GM12878 (cell line): Measurements from ENCODE around the gene SLC24A4. TPM values are rescaled to one million over a fixed set of nuclear protein-coding genes. Genes with fewer than 3 reads are reported as not detected.

Source experiments
- ATAC-seq: fragments of 200-7000 bp; cut with Tn5 transposase; 3 replicates; pipeline ENCODE4 v1.9.1; 2020; ENCODE audit warnings: mild to moderate bottlenecking, moderate library complexity
- BruUV-seq: library from RNA; stranded (reverse); fragments of 400-500 nt; replicated peaks from 2 replicates; lab custom pipeline; 2021; lab: Mats Ljungman, UMichigan
- CTCF ChIA-PET: fragments of 300-600 bp; sonication (Branson Sonifier 250); formaldehyde crosslinking; extraction: SDS; loops from one replicate; lab custom pipeline; 2021; ENCODE audit warnings: inconsistent platforms; lab: Yijun Ruan, JAX
- POLR2A ChIA-PET: fragments of 350-600 bp; formaldehyde crosslinking; extraction: SDS; loops from one replicate; lab custom pipeline; 2021; ENCODE audit warnings: inconsistent platforms; lab: Charles Lee
- RAD21 ChIA-PET: fragments of 300-600 bp; sonication (Branson Sonifier 250); formaldehyde crosslinking; loops from one replicate; lab custom pipeline; 2023; ENCODE audit warnings: antibody characterized with exemption; ENCODE audit not compliant: unreplicated experiment; lab: Charles Lee
- SMC1A ChIA-PET: fragments of 300-600 bp; sonication (Branson Sonifier 250); formaldehyde crosslinking; loops from one replicate; lab custom pipeline; 2023; ENCODE audit not compliant: unreplicated experiment, uncharacterized antibody; lab: Charles Lee
- DNase-seq: peaks from one replicate; pipeline ENCODE4 v3.0.0-alpha.2; 2011; ENCODE audit warnings: low read depth, low spot score
- FAIRE-seq: peaks from 3 replicates; lab custom pipeline; 2011; peaks lifted over from hg19 to GRCh38; lab: Jason Lieb, UNC
- H2AFZ ChIP-seq: 2 replicates; pipeline ENCODE4 v1.6.0; 2011; ENCODE audit warnings: low read depth, low read length, control low read depth; ENCODE audit not compliant: control insufficient read depth
- H3K27ac ChIP-seq: 2 replicates; pipeline ENCODE4 v1.5.1; 2011; ENCODE audit warnings: control low read depth; ENCODE audit not compliant: control insufficient read depth, insufficient read depth
- H3K27me3 ChIP-seq, 2 experiments: replicated peaks in 1 of 2; 2 replicates each; pipeline versions ENCODE4 v1.6.0 to v1.6.1; 2011; ENCODE audit warnings: low read length in 1 of 2; ENCODE audit not compliant: control insufficient read depth in 2 of 2, insufficient read depth in 2 of 2
- H3K36me3 ChIP-seq, 2 experiments: 2 replicates each; pipeline ENCODE4 v1.5.1; 2011; ENCODE audit warnings: low read length in 1 of 2; ENCODE audit not compliant: control insufficient read depth in 2 of 2, insufficient read depth in 2 of 2
- H3K4me1 ChIP-seq: 2 replicates; pipeline ENCODE4 v1.6.1; 2011; ENCODE audit warnings: mild to moderate bottlenecking, low read length, moderate library complexity, mixed read lengths; ENCODE audit not compliant: control insufficient read depth, insufficient read depth
- H3K4me2 ChIP-seq: 2 replicates; pipeline ENCODE4 v1.6.0; 2011; ENCODE audit warnings: control low read depth; ENCODE audit not compliant: control insufficient read depth, insufficient read depth
- H3K4me3 ChIP-seq: fragments of 200-600 bp; sonication (generic); 2 replicates; pipeline ENCODE4 v1.5.1; 2016
- H3K79me2 ChIP-seq: 2 replicates; pipeline ENCODE4 v1.6.0; 2011; ENCODE audit warnings: low read length; ENCODE audit not compliant: control insufficient read depth, insufficient read depth
- H3K9ac ChIP-seq: 2 replicates; pipeline ENCODE4 v1.8.0; 2011; ENCODE audit warnings: low read length, control low read depth, mixed read lengths; ENCODE audit not compliant: control insufficient read depth, insufficient read depth
- H3K9me3 ChIP-seq: replicated peaks from 3 replicates; pipeline ENCODE4 v1.5.1; 2011; ENCODE audit warnings: mild to moderate bottlenecking, low read length; ENCODE audit not compliant: control insufficient read depth, insufficient read depth
- H4K20me1 ChIP-seq: 2 replicates; pipeline ENCODE4 v1.6.0; 2011; ENCODE audit not compliant: control insufficient read depth, insufficient read depth
- IKZF2 ChIP-seq, 2 experiments: fragments of 450-650 bp; IDR thresholded peaks; 2 replicates each; pipeline ENCODE4 v1.6.1; 2017; ENCODE audit warnings: mild to moderate bottlenecking in 2 of 2, moderate library complexity in 2 of 2
- PML ChIP-seq: IDR thresholded peaks from 2 replicates; pipeline ENCODE4 v1.6.1; 2012; ENCODE audit warnings: low read length, inconsistent platforms
- POLR2AphosphoS2 ChIP-seq: IDR thresholded peaks from 2 replicates; pipeline ENCODE4 v1.6.1; 2011; ENCODE audit warnings: low read depth, mild to moderate bottlenecking, low read length, improper control_type of control experiment, moderate library complexity
- RELA ChIP-seq: fragments of 450-650 bp; IDR thresholded peaks from 2 replicates; pipeline ENCODE4 v1.8.0; 2014; ENCODE audit warnings: borderline replicate concordance; ENCODE audit not compliant: partially characterized antibody
- SMAD5 ChIP-seq: IDR thresholded peaks from 2 replicates; pipeline ENCODE4 v1.6.1; 2016; ENCODE audit warnings: antibody characterized with exemption, low read depth
- SMC3 ChIP-seq: IDR thresholded peaks from 2 replicates; pipeline ENCODE4 v1.6.1; 2011; ENCODE audit warnings: low read length, improper control_type of control experiment, borderline replicate concordance
- TCF7 ChIP-seq: IDR thresholded peaks from 2 replicates; pipeline ENCODE4 v1.6.1; 2014; ENCODE audit warnings: antibody characterized with exemption, borderline replicate concordance
- ZNF384 ChIP-seq: IDR thresholded peaks from 2 replicates; pipeline ENCODE4 v1.6.1; 2012; ENCODE audit warnings: low read depth, mild to moderate bottlenecking, low read length, improper control_type of control experiment, borderline replicate concordance
- WGBS: methylation state at CpG from one replicate; pipeline ENCODE4 v1.1.6; 2016; ENCODE audit warnings: low lambda C conversion rate; ENCODE audit not compliant: insufficient replicate concordance, insufficient coverage; ENCODE audit errors: missing lambda C conversion rate; 5-methylcytosine and 5-hydroxymethylcytosine counted together
- in situ Hi-C: fragments of 300-500 bp; cut with MboI; formaldehyde crosslinking; loops from 9 replicates; pipeline ENCODE4 v1.14.3; 2018; ENCODE audit warnings: mixed read lengths
- intact Hi-C: fragments of 100-400 bp; cut with micrococcal nuclease; formaldehyde crosslinking; loops from one replicate; pipeline ENCODE4 v1.14.2; 2022; ENCODE audit not compliant: unreplicated experiment
- polyA plus RNA-seq, 11 experiments: library from polyadenylated mRNA; depleted of rRNA in 4 of 11; unstranded in 6 of 11; stranded (reverse) in 5 of 11; fragments of >200 nt; fragmentation: Nextera tagmentation in 4 of 11; fragmentation: Illumina TruSeq in 1 of 11; extraction: Ambion mirVana in 4 of 11; extraction: Trizol in 1 of 11; gene quantifications; 1 replicate in 1 of 11; 2 replicates in 10 of 11; pipeline versions ENCODE4 v1.2.1 to v1.2.3, GENCODE V29; 2011 to 2016; ENCODE audit warnings: inconsistent platforms in 2 of 11, missing spikeins in 2 of 11, low read depth in 1 of 11
- total RNA-seq, 4 experiments: library from RNA; depleted of rRNA in 3 of 4; stranded (reverse); fragments of >200 nt in 3 of 4; fragmentation: Illumina TruSeq in 1 of 4; extraction: Trizol in 1 of 4; gene quantifications; 2 replicates each; pipeline versions ENCODE4 v1.2.1 to v1.2.3, GENCODE V29; 2013 to 2021
- TF ChIP-seq, protein P1 (sequence below): IDR thresholded peaks from 2 replicates; pipeline ENCODE4 v1.6.1; 2012; ENCODE audit warnings: low read depth, low read length, improper control_type of control experiment
- TF ChIP-seq, protein P2 (sequence below): IDR thresholded peaks from 2 replicates; pipeline ENCODE4 v1.6.1; 2012; ENCODE audit warnings: improper control_type of control experiment, low read depth, low read length; ENCODE audit not compliant: insufficient replicate concordance
- TF ChIP-seq, protein P3 (sequence below): fragments of 450-650 bp; formaldehyde crosslinking; IDR thresholded peaks from 2 replicates; pipeline ENCODE4 v1.5.0; 2022; ENCODE audit warnings: mild to moderate bottlenecking, missing genetic modification characterization
- TF ChIP-seq, protein P4 (sequence below): fragments of 450-650 bp; formaldehyde crosslinking; IDR thresholded peaks from 2 replicates; pipeline ENCODE4 v1.4.0; 2020; ENCODE audit warnings: mild to moderate bottlenecking, moderate library complexity

The SLC24A4 gene
- total and polyA plus RNA-seq, 10 of the 15 experiments (the other 5 are each of a cell fraction or from before 2014, with no cell fraction given) = under 0.01 to 0.46 (median 0.04) TPM; not detected in 5

DNA sequence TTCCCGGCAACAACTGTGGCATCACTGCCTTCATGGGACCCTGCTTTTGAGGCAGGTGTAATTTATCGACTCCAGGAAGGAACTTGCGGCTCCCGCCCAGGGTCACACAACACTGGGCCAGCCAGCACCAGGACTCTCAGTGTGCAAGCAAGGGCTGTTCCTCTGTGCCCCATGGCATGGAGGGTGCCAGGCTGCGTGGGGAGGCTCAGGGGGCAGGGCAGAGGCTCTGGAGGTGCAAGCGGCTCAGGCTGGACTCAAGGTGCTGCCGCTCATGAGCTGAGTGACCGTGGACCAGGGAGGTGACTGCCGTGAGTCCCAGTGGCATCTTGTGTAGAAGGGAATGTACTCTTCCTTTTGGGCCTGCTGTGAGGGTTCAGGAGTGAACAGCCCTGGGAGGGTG is 57.6 kb downstream of the SLC24A4 start:
- in situ Hi-C loops = no loop called here
- Histone ChIP-seq H4K20me1 (no peaks in the 10 kb centered on the region), H2AFZ (no peak overlapping the region), H3K4me3 (no peak overlapping the region), H3K27me3 (0 out of 4 replicates have a peak, but pooled peaks cover 0 to 3% of the 10 kb centered on the region in 2 experiments), H3K9ac (no peak overlapping the region), H3K27ac (no peak overlapping the region), H3K4me2 (no peak overlapping the region), H3K9me3 (no peaks in the 10 kb centered on the region), H3K36me3 (no peaks in the 10 kb centered on the region), H3K79me2 (no peaks in the 10 kb centered on the region), H3K4me1 (no peaks in the 10 kb centered on the region)
- ChIA-PET RAD21 (no interaction called here), POLR2A (no interaction called here), SMC1A (no interaction called here), CTCF (no interaction called here)
- 55% methylated on average over 9 of the region's 9 CpGs for WGBS
- DNase-seq (no peak), ATAC-seq (no peak), FAIRE-seq (no peak)
- intact Hi-C loops = no loop called here
- no TSS peak for BruUV-seq
- TF ChIP-seq IKZF2 (IDR thresholded peaks at IDR 0.05) (no peak), PML (no peak), RELA (no peak), SMC3 (no peak), POLR2AphosphoS2 (no peak), ZNF384 (no peak), SMAD5 (no peak), TCF7 (no peak)
- TF ChIP-seq, protein P1, sequence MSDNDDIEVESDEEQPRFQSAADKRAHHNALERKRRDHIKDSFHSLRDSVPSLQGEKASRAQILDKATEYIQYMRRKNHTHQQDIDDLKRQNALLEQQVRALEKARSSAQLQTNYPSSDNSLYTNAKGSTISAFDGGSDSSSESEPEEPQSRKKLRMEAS = no peak
- TF ChIP-seq, protein P2, sequence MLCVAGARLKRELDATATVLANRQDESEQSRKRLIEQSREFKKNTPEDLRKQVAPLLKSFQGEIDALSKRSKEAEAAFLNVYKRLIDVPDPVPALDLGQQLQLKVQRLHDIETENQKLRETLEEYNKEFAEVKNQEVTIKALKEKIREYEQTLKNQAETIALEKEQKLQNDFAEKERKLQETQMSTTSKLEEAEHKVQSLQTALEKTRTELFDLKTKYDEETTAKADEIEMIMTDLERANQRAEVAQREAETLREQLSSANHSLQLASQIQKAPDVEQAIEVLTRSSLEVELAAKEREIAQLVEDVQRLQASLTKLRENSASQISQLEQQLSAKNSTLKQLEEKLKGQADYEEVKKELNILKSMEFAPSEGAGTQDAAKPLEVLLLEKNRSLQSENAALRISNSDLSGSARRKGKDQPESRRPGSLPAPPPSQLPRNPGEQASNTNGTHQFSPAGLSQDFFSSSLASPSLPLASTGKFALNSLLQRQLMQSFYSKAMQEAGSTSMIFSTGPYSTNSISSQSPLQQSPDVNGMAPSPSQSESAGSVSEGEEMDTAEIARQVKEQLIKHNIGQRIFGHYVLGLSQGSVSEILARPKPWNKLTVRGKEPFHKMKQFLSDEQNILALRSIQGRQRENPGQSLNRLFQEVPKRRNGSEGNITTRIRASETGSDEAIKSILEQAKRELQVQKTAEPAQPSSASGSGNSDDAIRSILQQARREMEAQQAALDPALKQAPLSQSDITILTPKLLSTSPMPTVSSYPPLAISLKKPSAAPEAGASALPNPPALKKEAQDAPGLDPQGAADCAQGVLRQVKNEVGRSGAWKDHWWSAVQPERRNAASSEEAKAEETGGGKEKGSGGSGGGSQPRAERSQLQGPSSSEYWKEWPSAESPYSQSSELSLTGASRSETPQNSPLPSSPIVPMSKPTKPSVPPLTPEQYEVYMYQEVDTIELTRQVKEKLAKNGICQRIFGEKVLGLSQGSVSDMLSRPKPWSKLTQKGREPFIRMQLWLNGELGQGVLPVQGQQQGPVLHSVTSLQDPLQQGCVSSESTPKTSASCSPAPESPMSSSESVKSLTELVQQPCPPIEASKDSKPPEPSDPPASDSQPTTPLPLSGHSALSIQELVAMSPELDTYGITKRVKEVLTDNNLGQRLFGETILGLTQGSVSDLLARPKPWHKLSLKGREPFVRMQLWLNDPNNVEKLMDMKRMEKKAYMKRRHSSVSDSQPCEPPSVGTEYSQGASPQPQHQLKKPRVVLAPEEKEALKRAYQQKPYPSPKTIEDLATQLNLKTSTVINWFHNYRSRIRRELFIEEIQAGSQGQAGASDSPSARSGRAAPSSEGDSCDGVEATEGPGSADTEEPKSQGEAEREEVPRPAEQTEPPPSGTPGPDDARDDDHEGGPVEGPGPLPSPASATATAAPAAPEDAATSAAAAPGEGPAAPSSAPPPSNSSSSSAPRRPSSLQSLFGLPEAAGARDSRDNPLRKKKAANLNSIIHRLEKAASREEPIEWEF = no peak
- TF ChIP-seq, protein P3, sequence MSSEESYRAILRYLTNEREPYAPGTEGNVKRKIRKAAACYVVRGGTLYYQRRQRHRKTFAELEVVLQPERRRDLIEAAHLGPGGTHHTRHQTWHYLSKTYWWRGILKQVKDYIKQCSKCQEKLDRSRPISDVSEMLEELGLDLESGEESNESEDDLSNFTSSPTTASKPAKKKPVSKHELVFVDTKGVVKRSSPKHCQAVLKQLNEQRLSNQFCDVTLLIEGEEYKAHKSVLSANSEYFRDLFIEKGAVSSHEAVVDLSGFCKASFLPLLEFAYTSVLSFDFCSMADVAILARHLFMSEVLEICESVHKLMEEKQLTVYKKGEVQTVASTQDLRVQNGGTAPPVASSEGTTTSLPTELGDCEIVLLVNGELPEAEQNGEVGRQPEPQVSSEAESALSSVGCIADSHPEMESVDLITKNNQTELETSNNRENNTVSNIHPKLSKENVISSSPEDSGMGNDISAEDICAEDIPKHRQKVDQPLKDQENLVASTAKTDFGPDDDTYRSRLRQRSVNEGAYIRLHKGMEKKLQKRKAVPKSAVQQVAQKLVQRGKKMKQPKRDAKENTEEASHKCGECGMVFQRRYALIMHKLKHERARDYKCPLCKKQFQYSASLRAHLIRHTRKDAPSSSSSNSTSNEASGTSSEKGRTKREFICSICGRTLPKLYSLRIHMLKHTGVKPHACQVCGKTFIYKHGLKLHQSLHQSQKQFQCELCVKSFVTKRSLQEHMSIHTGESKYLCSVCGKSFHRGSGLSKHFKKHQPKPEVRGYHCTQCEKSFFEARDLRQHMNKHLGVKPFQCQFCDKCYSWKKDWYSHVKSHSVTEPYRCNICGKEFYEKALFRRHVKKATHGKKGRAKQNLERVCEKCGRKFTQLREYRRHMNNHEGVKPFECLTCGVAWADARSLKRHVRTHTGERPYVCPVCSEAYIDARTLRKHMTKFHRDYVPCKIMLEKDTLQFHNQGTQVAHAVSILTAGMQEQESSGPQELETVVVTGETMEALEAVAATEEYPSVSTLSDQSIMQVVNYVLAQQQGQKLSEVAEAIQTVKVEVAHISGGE (CRISPR knock-in tag) = no peak
- TF ChIP-seq, protein P4, sequence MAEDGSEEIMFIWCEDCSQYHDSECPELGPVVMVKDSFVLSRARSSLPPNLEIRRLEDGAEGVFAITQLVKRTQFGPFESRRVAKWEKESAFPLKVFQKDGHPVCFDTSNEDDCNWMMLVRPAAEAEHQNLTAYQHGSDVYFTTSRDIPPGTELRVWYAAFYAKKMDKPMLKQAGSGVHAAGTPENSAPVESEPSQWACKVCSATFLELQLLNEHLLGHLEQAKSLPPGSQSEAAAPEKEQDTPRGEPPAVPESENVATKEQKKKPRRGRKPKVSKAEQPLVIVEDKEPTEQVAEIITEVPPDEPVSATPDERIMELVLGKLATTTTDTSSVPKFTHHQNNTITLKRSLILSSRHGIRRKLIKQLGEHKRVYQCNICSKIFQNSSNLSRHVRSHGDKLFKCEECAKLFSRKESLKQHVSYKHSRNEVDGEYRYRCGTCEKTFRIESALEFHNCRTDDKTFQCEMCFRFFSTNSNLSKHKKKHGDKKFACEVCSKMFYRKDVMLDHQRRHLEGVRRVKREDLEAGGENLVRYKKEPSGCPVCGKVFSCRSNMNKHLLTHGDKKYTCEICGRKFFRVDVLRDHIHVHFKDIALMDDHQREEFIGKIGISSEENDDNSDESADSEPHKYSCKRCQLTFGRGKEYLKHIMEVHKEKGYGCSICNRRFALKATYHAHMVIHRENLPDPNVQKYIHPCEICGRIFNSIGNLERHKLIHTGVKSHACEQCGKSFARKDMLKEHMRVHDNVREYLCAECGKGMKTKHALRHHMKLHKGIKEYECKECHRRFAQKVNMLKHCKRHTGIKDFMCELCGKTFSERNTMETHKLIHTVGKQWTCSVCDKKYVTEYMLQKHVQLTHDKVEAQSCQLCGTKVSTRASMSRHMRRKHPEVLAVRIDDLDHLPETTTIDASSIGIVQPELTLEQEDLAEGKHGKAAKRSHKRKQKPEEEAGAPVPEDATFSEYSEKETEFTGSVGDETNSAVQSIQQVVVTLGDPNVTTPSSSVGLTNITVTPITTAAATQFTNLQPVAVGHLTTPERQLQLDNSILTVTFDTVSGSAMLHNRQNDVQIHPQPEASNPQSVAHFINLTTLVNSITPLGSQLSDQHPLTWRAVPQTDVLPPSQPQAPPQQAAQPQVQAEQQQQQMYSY = no peak
